Testis (tissue), 3 donors: ENCODE data around the gene SORCS3. TPM values are rescaled to one million over a fixed set of nuclear protein-coding genes. Genes with fewer than 3 reads are reported as not detected.
A peak's percentile ranks its signal among the peaks of the same experiment; 100 is the strongest.

Experiments
- DNase-seq: peaks from one replicate; pipeline ENCODE4 v3.0.0-alpha.2; 2019
- H3K27ac ChIP-seq, 2 donors: fragments of 200-600 bp; sonication (generic); one replicate each; pipeline ENCODE4 v1.5.1; 2019
- H3K27me3 ChIP-seq: fragments of 200-600 bp; sonication (generic); one replicate; pipeline ENCODE4 v1.5.1; 2019
- H3K36me3 ChIP-seq: fragments of 200-600 bp; sonication (generic); one replicate; pipeline ENCODE4 v1.5.1; 2017; ENCODE audit warnings: low read depth; ENCODE audit errors: missing control alignments
- H3K4me1 ChIP-seq: fragments of 200-600 bp; sonication (generic); one replicate; pipeline ENCODE4 v1.5.1; 2019
- H3K4me3 ChIP-seq, 2 donors: fragments of 200-600 bp; sonication (generic); one replicate each; pipeline ENCODE4 v1.5.1; 2017 to 2019
- H3K9me3 ChIP-seq: fragments of 200-600 bp; sonication (generic); one replicate; pipeline ENCODE4 v1.5.1; 2017
- POLR2A ChIP-seq: fragments of 450-650 bp; IDR thresholded peaks from one replicate; pipeline ENCODE4 v1.6.1; 2017; ENCODE audit warnings: antibody characterized with exemption, mild to moderate bottlenecking, moderate library complexity
- WGBS, 2 donors: methylation state at CpG; one replicate each; pipeline ENCODE4 v1.1.5; 2018; 5-methylcytosine and 5-hydroxymethylcytosine counted together
- intact Hi-C: fragments of 100-400 bp; cut with DNase I; formaldehyde crosslinking; loops from one replicate; pipeline ENCODE4 v1.15.1; 2023; ENCODE audit warnings: low total_unique reads
- polyA plus RNA-seq: library from polyadenylated mRNA; stranded (reverse); fragments of 350-450 nt; fragmentation: Illumina TruSeq; extraction: RNeasy Lipid Tissue Mini Kit (QIAGEN cat#74804); gene quantifications from one replicate; pipeline ENCODE4 v1.2.3, GENCODE V29; 2014; ENCODE audit warnings: low read depth, low replicate concordance; ENCODE audit not compliant: insufficient read depth
- total RNA-seq, 2 donors: library from RNA; depleted of rRNA; stranded (reverse); fragments of >200 nt; gene quantifications; one replicate each; pipeline ENCODE4 v1.2.3, GENCODE V29; 2016
- TF ChIP-seq, protein P1 (sequence below), 3 experiments: fragments of 450-650 bp in 2 of 3; fragments of 200-600 bp in 1 of 3; sonication (generic) in 1 of 3; IDR thresholded peaks; one replicate each; pipeline ENCODE4 v1.5.1; 2016 to 2019; ENCODE audit warnings: antibody characterized with exemption in 3 of 3, mild to moderate bottlenecking in 2 of 3, moderate library complexity in 1 of 3

SORCS3 gene
- total and polyA plus RNA-seq, 3 donors from 2014 or later, result 1.3 to 2.2 (median 1.7) TPM

DNA sequence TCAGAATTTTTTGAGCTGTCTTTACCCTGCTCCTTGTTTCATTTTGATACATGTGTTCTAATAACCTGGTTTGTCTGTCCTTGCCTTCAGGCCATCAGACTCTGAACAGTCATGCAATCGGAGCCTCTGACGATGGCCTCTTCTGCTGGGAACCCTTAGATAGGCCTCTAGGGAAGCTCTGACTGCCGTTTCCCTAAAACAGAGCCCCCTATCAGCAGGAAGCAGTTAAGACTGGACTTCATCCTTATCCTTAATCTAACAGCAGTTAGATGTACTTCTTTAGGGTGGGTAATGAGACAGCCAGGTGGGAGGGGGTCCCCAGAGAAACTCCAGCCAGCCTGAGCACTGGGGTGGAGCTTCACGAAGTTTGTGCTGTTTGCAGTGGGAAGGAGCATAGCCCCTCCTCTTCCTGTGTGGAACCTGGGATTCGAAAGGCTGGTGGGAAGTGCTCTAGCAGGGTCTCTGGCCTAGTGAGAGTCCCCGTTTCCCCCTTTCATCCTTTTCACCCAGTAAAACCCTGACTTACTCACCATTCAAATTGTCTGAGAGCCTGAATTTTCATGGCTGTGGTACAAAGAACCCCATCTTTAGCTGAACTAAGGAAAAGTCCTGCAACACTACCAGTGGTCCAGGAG, 28.4 kb upstream of the SORCS3 start:
- WGBS, 2 donors, result 61 to 72% methylated on average over 6 of the region's 6 CpGs
- Histone ChIP-seq H3K4me1 (no peaks in the 10 kb centered on the region), H3K36me3 (no peaks in the 10 kb centered on the region), H3K27me3 (no peaks in the 10 kb centered on the region), H3K4me3 (no peak overlapping the region), H3K27ac (no peak overlapping the region), H3K9me3 (no peaks in the 10 kb centered on the region)
- TF ChIP-seq, protein P1, sequence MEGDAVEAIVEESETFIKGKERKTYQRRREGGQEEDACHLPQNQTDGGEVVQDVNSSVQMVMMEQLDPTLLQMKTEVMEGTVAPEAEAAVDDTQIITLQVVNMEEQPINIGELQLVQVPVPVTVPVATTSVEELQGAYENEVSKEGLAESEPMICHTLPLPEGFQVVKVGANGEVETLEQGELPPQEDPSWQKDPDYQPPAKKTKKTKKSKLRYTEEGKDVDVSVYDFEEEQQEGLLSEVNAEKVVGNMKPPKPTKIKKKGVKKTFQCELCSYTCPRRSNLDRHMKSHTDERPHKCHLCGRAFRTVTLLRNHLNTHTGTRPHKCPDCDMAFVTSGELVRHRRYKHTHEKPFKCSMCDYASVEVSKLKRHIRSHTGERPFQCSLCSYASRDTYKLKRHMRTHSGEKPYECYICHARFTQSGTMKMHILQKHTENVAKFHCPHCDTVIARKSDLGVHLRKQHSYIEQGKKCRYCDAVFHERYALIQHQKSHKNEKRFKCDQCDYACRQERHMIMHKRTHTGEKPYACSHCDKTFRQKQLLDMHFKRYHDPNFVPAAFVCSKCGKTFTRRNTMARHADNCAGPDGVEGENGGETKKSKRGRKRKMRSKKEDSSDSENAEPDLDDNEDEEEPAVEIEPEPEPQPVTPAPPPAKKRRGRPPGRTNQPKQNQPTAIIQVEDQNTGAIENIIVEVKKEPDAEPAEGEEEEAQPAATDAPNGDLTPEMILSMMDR (IDR thresholded peaks at IDR 0.05), result no peak
- TF ChIP-seq POLR2A, result no peak
- DNase-seq, result no peak
- intact Hi-C loops, result no loop called here

DNA sequence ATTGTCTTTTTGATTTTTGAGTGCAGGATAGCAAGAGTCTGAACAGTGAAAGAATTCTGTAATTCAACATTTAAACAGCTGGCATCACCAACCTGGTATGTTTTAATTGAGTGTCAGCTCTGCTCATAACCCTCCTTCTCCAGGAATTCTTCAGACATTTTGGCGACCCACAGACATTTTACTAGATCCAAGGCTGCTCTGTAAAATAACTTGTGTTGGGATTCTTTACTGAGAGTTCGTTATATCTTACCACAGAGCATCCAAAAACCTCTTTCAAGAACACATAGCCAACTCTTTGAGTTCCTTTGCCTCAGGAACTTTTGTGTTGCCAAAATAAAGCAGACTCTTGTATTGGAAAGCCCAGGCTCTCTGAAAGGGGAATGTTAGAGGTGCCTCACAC, 27.7 kb upstream of the SORCS3 start:
- Histone ChIP-seq H3K4me1 (no peaks in the 10 kb centered on the region), H3K9me3 (no peaks in the 10 kb centered on the region), H3K4me3 (no peak overlapping the region), H3K36me3 (no peaks in the 10 kb centered on the region), H3K27ac (no peak overlapping the region), H3K27me3 (no peaks in the 10 kb centered on the region)
- TF ChIP-seq, protein P1 (IDR thresholded peaks at IDR 0.05), result no peak
- TF ChIP-seq POLR2A, result no peak
- intact Hi-C loops, result no loop called here
- WGBS, 2 donors, result 79% methylated on average over 2 of the region's 2 CpGs
- DNase-seq, result no peak

DNA sequence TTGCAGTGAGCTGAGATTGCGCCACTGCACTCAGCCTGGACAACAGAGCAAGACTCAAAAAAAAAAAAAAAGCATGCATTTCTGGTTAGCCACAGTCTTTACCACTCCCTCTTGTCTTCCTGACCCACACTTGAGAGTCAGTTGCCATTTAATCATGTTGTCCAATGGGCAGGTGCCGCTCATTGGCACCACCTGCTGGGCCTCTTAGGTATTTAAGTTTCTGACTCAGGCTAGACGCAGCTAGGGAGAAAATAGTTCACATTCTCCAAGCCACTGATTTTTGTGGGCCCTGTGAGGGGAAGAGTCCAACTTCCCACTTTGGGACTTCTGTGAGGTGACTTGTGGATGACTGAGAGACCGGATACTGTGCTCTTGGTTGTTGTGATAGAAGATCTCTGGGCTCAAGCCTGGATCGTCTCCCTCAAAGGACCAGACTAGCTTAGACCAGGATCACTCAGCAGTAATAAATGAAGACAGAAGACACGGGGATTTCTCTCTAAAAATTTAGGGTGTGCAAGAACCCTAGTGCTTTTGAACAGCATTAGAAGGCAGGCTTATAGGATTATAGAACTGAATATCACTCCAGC, 26.8 kb upstream of the SORCS3 start:
- no peak for TF ChIP-seq POLR2A
- TF ChIP-seq, protein P1 (IDR thresholded peaks at IDR 0.05), result peak; percentile 40 to 47 (median 40)
- intact Hi-C loops, result no loop called here
- H3K4me3 ChIP-seq, result no peak overlapping the region
- H3K4me1 ChIP-seq, result no peaks in the 10 kb centered on the region
- H3K36me3 ChIP-seq, result no peaks in the 10 kb centered on the region
- no peaks in the 10 kb centered on the region for H3K9me3 ChIP-seq
- H3K27me3 ChIP-seq, result no peaks in the 10 kb centered on the region
- DNase-seq, result peak; percentile 60
- WGBS, 2 donors, result 80 to 82% methylated on average over 6 of the region's 6 CpGs
- no peak overlapping the region for H3K27ac ChIP-seq

DNA sequence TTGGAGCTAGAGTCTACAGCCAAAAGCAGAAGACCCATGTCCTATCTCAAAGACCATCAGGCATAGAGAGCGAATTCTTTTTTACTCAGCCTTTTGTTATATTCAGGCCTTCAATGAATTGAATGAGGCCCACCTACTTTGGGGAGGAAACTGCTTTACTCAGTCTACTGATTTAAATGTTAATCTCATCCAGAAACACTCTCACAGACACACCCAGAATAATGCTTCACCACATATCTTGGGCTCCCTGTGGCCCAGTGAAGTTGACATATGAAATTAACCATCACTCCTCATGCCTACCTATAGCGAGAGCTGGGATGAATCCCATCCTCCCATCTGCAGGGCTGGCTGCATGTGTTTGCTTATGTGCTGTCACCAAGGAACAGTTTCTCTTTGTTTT, 26.0 kb upstream of the SORCS3 start:
- 81 to 83% methylated on average over 2 of the region's 2 CpGs for WGBS, 2 donors

DNA sequence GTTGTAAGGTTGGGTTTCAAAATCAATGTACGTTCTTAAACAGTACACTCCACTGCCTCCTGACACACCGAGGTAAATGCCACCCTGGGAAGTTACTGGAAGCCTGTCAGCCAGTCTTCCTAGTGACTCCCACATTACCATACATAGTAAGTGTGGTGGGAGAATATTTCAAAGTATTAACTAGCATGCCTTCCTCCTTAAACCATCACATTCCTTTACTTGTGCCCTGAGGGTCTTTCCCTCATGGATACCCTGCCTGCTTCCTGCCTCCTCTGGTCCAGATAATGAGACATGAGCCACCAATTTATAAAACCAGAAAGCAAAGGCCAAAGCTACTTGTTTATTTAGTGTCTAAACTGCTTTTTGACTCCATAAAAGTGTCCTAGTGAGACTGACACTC, 23.3 kb upstream of the SORCS3 start:
- no peaks in the 10 kb centered on the region for H3K9me3 ChIP-seq
- DNase-seq, result no peak
- no peaks in the 10 kb centered on the region for H3K4me1 ChIP-seq
- no peaks in the 10 kb centered on the region for H3K27me3 ChIP-seq
- WGBS, 2 donors, result 88 to 89% methylated on average over 2 of the region's 2 CpGs
- H3K4me3 ChIP-seq, result no peak overlapping the region
- H3K36me3 ChIP-seq, result no peaks in the 10 kb centered on the region
- intact Hi-C loops, result no loop called here
- TF ChIP-seq POLR2A, result no peak
- TF ChIP-seq, protein P1 (IDR thresholded peaks at IDR 0.05), result no peak
- H3K27ac ChIP-seq, result no peak overlapping the region

More for the DNA sequence above, 26.0 kb upstream of the SORCS3 start:
- H3K36me3 ChIP-seq, result no peaks in the 10 kb centered on the region
- no peak for TF ChIP-seq POLR2A
- no peak overlapping the region for H3K27ac ChIP-seq
- no peaks in the 10 kb centered on the region for H3K27me3 ChIP-seq
- no peak for DNase-seq
- no peaks in the 10 kb centered on the region for H3K9me3 ChIP-seq
- H3K4me3 ChIP-seq, result no peak overlapping the region
- no peaks in the 10 kb centered on the region for H3K4me1 ChIP-seq
- intact Hi-C loops, result no loop called here
